DOHH2 (cell line): ENCODE measurements around the gene ITLN2.

Experiments used
- H3F3A ChIP-seq: fragments of 200-600 bp; sonication (generic), shearing (Covaris generic); 2 replicates; pipeline ENCODE4 v1.6.0; 2016; ENCODE audit warnings: antibody characterized with exemption, mild to moderate bottlenecking; ENCODE audit not compliant: control insufficient read depth, insufficient read depth
- H3K27ac ChIP-seq: fragments of 200-600 bp; sonication (generic); 2 replicates; pipeline ENCODE4 v1.5.1; 2014; ENCODE audit warnings: low read depth, mild to moderate bottlenecking, low read length, moderate library complexity
- H3K27me3 ChIP-seq: fragments of 200-600 bp; sonication (generic); 2 replicates; pipeline ENCODE4 v1.6.1; 2014; ENCODE audit warnings: mild to moderate bottlenecking, low read length, mixed read lengths; ENCODE audit not compliant: control insufficient read depth
- H3K36me3 ChIP-seq: fragments of 200-600 bp; sonication (generic); 2 replicates; pipeline ENCODE4 v1.6.1; 2014; ENCODE audit warnings: mild to moderate bottlenecking, low read length, moderate library complexity, mixed read lengths; ENCODE audit not compliant: control insufficient read depth
- H3K4me1 ChIP-seq: fragments of 200-600 bp; sonication (generic); 2 replicates; pipeline ENCODE4 v1.6.1; 2014; ENCODE audit warnings: mild to moderate bottlenecking, low read length, mixed read lengths; ENCODE audit not compliant: control insufficient read depth
- H3K4me2 ChIP-seq: fragments of 200-600 bp; sonication (generic); 2 replicates; pipeline ENCODE4 v1.6.0; 2014; ENCODE audit warnings: mild to moderate bottlenecking, low read length, moderate library complexity
- H3K4me3 ChIP-seq: fragments of 200-600 bp; sonication (generic); 2 replicates; pipeline ENCODE4 v1.5.1; 2014; ENCODE audit warnings: mild to moderate bottlenecking, low read length, mixed read lengths
- H3K79me2 ChIP-seq: fragments of 200-600 bp; sonication (generic); 2 replicates; pipeline ENCODE4 v1.6.1; 2014; ENCODE audit warnings: mild to moderate bottlenecking, low read length, mixed read lengths; ENCODE audit not compliant: control insufficient read depth
- H3K9me2 ChIP-seq: fragments of 200-600 bp; sonication (generic); replicated peaks from 2 replicates; pipeline ENCODE4 v1.6.1; 2014; ENCODE audit warnings: mild to moderate bottlenecking, low read length, mixed read lengths; ENCODE audit not compliant: control insufficient read depth
- H3K9me3 ChIP-seq: fragments of 200-600 bp; sonication (generic); 2 replicates; pipeline ENCODE4 v1.6.1; 2014; ENCODE audit warnings: antibody characterized with exemption, low read length, mixed read lengths; ENCODE audit not compliant: control insufficient read depth, insufficient read depth
- H4K20me1 ChIP-seq: fragments of 200-600 bp; sonication (generic); 2 replicates; pipeline ENCODE4 v1.6.0; 2014; ENCODE audit warnings: low read depth, mild to moderate bottlenecking, antibody characterized with exemption, low read length, moderate library complexity; ENCODE audit not compliant: control insufficient read depth, insufficient read depth
- CTCF ChIP-seq: fragments of 200-600 bp; sonication (generic); IDR thresholded peaks from one replicate; pipeline ENCODE4 v1.5.1; 2014; ENCODE audit warnings: antibody characterized with exemption, mild to moderate bottlenecking, low read depth, low read length; ENCODE audit not compliant: poor library complexity, severe bottlenecking
- EZH2phosphoT487 ChIP-seq: fragments of 200-600 bp; sonication (generic); IDR thresholded peaks from 2 replicates; pipeline ENCODE4 v1.6.1; 2017; ENCODE audit warnings: borderline replicate concordance, mild to moderate bottlenecking, antibody characterized with exemption, low read length, moderate library complexity, mixed read lengths

ITLN2 gene

GRCh38 chr1:160981584-160982411, 27.2 kb upstream of the ITLN2 start:
- Histone ChIP-seq H3K27ac (no peak overlapping the region), H3K79me2 (no peaks in the 10 kb centered on the region), H3K9me3 (no peaks in the 10 kb centered on the region), H3K27me3 (0 out of 2 replicates have a peak, but pooled peaks cover 5% of the 10 kb centered on the region), H3F3A (no peaks in the 10 kb centered on the region), H4K20me1 (no peaks in the 10 kb centered on the region), H3K9me2 (no peaks in the 10 kb centered on the region), H3K36me3 (no peaks in the 10 kb centered on the region), H3K4me3 (no peak overlapping the region), H3K4me2 (no peak overlapping the region), H3K4me1 (no peaks in the 10 kb centered on the region)
- TF ChIP-seq CTCF (no peak), EZH2phosphoT487 (no peak)

- H3K4me2 ChIP-seq = no peak overlapping the region
- TF ChIP-seq EZH2phosphoT487 = no peak
- H3F3A ChIP-seq = no peaks in the 10 kb centered on the region
- H3K79me2 ChIP-seq = no peaks in the 10 kb centered on the region
- no peaks in the 10 kb centered on the region for H3K4me1 ChIP-seq
- no peaks in the 10 kb centered on the region for H3K9me2 ChIP-seq
- H3K27me3 ChIP-seq = peaks cover 8% of the 10 kb centered on the region; the same call in 1 of the 2 replicates
- no peak overlapping the region for H3K27ac ChIP-seq
- no peak overlapping the region for H3K4me3 ChIP-seq
- no peaks in the 10 kb centered on the region for H4K20me1 ChIP-seq
- H3K36me3 ChIP-seq = no peaks in the 10 kb centered on the region
- H3K9me3 ChIP-seq = no peaks in the 10 kb centered on the region
These were observed 24.7 kb upstream of the ITLN2 start for GRCh38 chr1:160979286-160979685.

GRCh38 chr1:160978510-160978927, 23.9 kb upstream of the ITLN2 start:
- Histone ChIP-seq H3K27me3 (peaks cover 9% of the 10 kb centered on the region; the same call in 1 of the 2 replicates), H3K4me3 (no peak overlapping the region), H3F3A (no peaks in the 10 kb centered on the region), H3K4me1 (no peaks in the 10 kb centered on the region), H3K4me2 (no peak overlapping the region), H3K9me2 (no peaks in the 10 kb centered on the region), H3K36me3 (no peaks in the 10 kb centered on the region), H3K27ac (no peak overlapping the region), H3K79me2 (no peaks in the 10 kb centered on the region), H3K9me3 (no peaks in the 10 kb centered on the region), H4K20me1 (no peaks in the 10 kb centered on the region)
- no peak for TF ChIP-seq EZH2phosphoT487
- TF ChIP-seq CTCF = no peak

GRCh38 chr1:160975026-160975425, 20.4 kb upstream of the ITLN2 start:
- Histone ChIP-seq H3K27ac (no peak overlapping the region), H3F3A (no peaks in the 10 kb centered on the region), H3K9me3 (no peaks in the 10 kb centered on the region), H3K27me3 (peaks cover 8% of the 10 kb centered on the region; the same call in 1 of the 2 replicates), H3K4me1 (no peaks in the 10 kb centered on the region), H3K4me3 (no peak overlapping the region), H3K36me3 (no peaks in the 10 kb centered on the region), H3K9me2 (no peaks in the 10 kb centered on the region), H3K79me2 (no peaks in the 10 kb centered on the region), H3K4me2 (no peak overlapping the region), H4K20me1 (no peaks in the 10 kb centered on the region)
- no peak for TF ChIP-seq CTCF
- no peak for TF ChIP-seq EZH2phosphoT487
